SK-N-SH treated with all-trans-retinoic acid at 6 μM for 48 hours (cell line): ENCODE results near the gene LEMD2.

Experiments used
- ATAC-seq: fragments of 200-7000 bp; cut with Tn5 transposase; 3 replicates; pipeline ENCODE4 v1.9.1; 2020; ENCODE audit warnings: mild to moderate bottlenecking, moderate library complexity
- ARNTL ChIP-seq: fragments of 450-650 bp; formaldehyde crosslinking; IDR thresholded peaks from 2 replicates; pipeline ENCODE4 v1.5.0; 2020; ENCODE audit warnings: low read depth, mild to moderate bottlenecking, moderate library complexity, borderline replicate concordance
- BACH2 ChIP-seq: fragments of 250-450 bp; sonication (Bioruptor Pico); IDR thresholded peaks from 2 replicates; pipeline ENCODE4 v1.9.0; 2021; ENCODE audit warnings: mild to moderate bottlenecking, borderline replicate concordance
- CREB5 ChIP-seq: fragments of 250-450 bp; sonication (Bioruptor Pico); IDR thresholded peaks from 2 replicates; pipeline ENCODE4 v1.5.1; 2020; ENCODE audit warnings: low read depth, mild to moderate bottlenecking, moderate library complexity
- CSDC2 ChIP-seq: fragments of 250-450 bp; sonication (Bioruptor Pico); IDR thresholded peaks from 2 replicates; pipeline ENCODE4 v1.5.0; 2020; ENCODE audit warnings: mild to moderate bottlenecking, moderate library complexity
- ESRRG ChIP-seq: fragments of 250-450 bp; sonication (Bioruptor Pico); IDR thresholded peaks from 2 replicates; pipeline ENCODE4 v1.6.1; 2021; ENCODE audit warnings: mild to moderate bottlenecking
- ISL1 ChIP-seq: fragments of 250-450 bp; sonication (Bioruptor Pico); IDR thresholded peaks from 2 replicates; pipeline ENCODE4 v2.1.2; 2022; ENCODE audit warnings: mild to moderate bottlenecking, moderate library complexity
- OSR1 ChIP-seq: fragments of 250-450 bp; sonication (Bioruptor Pico); IDR thresholded peaks from 2 replicates; pipeline ENCODE4 v1.8.0; 2022; ENCODE audit warnings: moderate library complexity, mild to moderate bottlenecking, inconsistent platforms
- PATZ1 ChIP-seq: fragments of 250-450 bp; sonication (Bioruptor Pico); IDR thresholded peaks from 2 replicates; pipeline ENCODE4 v1.8.0; 2020; ENCODE audit warnings: mild to moderate bottlenecking, moderate library complexity, borderline replicate concordance
- PPARA ChIP-seq: fragments of 250-450 bp; sonication (Bioruptor Pico); IDR thresholded peaks from 2 replicates; pipeline ENCODE4 v1.5.0; 2020; ENCODE audit warnings: mild to moderate bottlenecking, borderline replicate concordance
- RARB ChIP-seq: fragments of 250-450 bp; sonication (Bioruptor Pico); IDR thresholded peaks from 2 replicates; pipeline ENCODE4 v1.8.0; 2021; ENCODE audit warnings: mild to moderate bottlenecking, moderate library complexity
- SNAI2 ChIP-seq: fragments of 250-450 bp; sonication (Bioruptor Pico); IDR thresholded peaks from 2 replicates; pipeline ENCODE4 v1.5.0; 2020; ENCODE audit warnings: mild to moderate bottlenecking, moderate library complexity
- TCF4 ChIP-seq: fragments of 250-450 bp; sonication (Bioruptor Pico); IDR thresholded peaks from 2 replicates; pipeline ENCODE4 v1.8.0; 2021; ENCODE audit warnings: mild to moderate bottlenecking, moderate library complexity, borderline replicate concordance
- TOX ChIP-seq: fragments of 250-450 bp; sonication (Bioruptor Pico); IDR thresholded peaks from 2 replicates; pipeline ENCODE4 v1.8.0; 2021; ENCODE audit warnings: mild to moderate bottlenecking, moderate library complexity, borderline replicate concordance
- ZC3H10 ChIP-seq: fragments of 250-450 bp; sonication (Bioruptor Pico); IDR thresholded peaks from 2 replicates; pipeline ENCODE4 v1.5.1; 2021; ENCODE audit warnings: mild to moderate bottlenecking, moderate library complexity
- ZFP3 ChIP-seq: fragments of 250-450 bp; sonication (Bioruptor Pico); IDR thresholded peaks from 2 replicates; pipeline ENCODE4 v1.5.0; 2020; ENCODE audit warnings: mild to moderate bottlenecking, moderate library complexity
- ZFP30 ChIP-seq: fragments of 450-650 bp; formaldehyde crosslinking; IDR thresholded peaks from 2 replicates; pipeline ENCODE4 v1.5.0; 2022; ENCODE audit warnings: mild to moderate bottlenecking, moderate library complexity
- ZNF565 ChIP-seq: fragments of 450-650 bp; formaldehyde crosslinking; conservative IDR thresholded peaks from 2 replicates; pipeline ENCODE4 v1.5.0; 2020; ENCODE audit warnings: low read depth, mild to moderate bottlenecking, moderate library complexity
- ZNF70 ChIP-seq: fragments of 450-650 bp; formaldehyde crosslinking; IDR thresholded peaks from 2 replicates; pipeline ENCODE4 v1.5.0; 2020; ENCODE audit warnings: mild to moderate bottlenecking, moderate library complexity
- ZNF8 ChIP-seq: fragments of 450-650 bp; formaldehyde crosslinking; IDR thresholded peaks from 2 replicates; pipeline ENCODE4 v1.5.0; 2020; ENCODE audit warnings: mild to moderate bottlenecking, moderate library complexity
- TF ChIP-seq, protein P1 (sequence below): fragments of 250-450 bp; sonication (Bioruptor Pico); IDR thresholded peaks from 2 replicates; pipeline ENCODE4 v1.5.1; 2021; ENCODE audit warnings: mild to moderate bottlenecking, moderate library complexity
- TF ChIP-seq, protein P2 (sequence below): fragments of 250-450 bp; sonication (Bioruptor Pico); IDR thresholded peaks from 2 replicates; pipeline ENCODE4 v1.8.0; 2021; ENCODE audit warnings: low read depth, mild to moderate bottlenecking, moderate library complexity, borderline replicate concordance
- TF ChIP-seq, protein P3 (sequence below): fragments of 250-450 bp; sonication (Bioruptor Pico); IDR thresholded peaks from 2 replicates; pipeline ENCODE4 v1.5.0; 2020; ENCODE audit warnings: mild to moderate bottlenecking, moderate library complexity

LEMD2 gene

GRCh38 chr6:33799454-33800113 is 10.7 kb upstream of the LEMD2 start (continued):
- TF ChIP-seq, protein P1, sequence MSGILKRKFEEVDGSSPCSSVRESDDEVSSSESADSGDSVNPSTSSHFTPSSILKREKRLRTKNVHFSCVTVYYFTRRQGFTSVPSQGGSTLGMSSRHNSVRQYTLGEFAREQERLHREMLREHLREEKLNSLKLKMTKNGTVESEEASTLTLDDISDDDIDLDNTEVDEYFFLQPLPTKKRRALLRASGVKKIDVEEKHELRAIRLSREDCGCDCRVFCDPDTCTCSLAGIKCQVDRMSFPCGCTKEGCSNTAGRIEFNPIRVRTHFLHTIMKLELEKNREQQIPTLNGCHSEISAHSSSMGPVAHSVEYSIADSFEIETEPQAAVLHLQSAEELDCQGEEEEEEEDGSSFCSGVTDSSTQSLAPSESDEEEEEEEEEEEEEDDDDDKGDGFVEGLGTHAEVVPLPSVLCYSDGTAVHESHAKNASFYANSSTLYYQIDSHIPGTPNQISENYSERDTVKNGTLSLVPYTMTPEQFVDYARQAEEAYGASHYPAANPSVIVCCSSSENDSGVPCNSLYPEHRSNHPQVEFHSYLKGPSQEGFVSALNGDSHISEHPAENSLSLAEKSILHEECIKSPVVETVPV (CRISPR knock-in tag), result no peak
- TF ChIP-seq ZNF565, result no peak
- TF ChIP-seq ZC3H10 (CRISPR knock-in tag), result no peak
- TF ChIP-seq, all 23 proteins: peak for 0

GRCh38 chr6:33798343-33798848 is 9.5 kb upstream of the LEMD2 start:
- no peak for ATAC-seq
- TF ChIP-seq ISL1 (CRISPR knock-in tag) (no peak), ZNF565 (no peak), ZFP30 (no peak), ARNTL (CRISPR knock-in tag) (no peak), TCF4 (CRISPR knock-in tag) (no peak), TOX (CRISPR knock-in tag) (no peak), ZNF70 (CRISPR knock-in tag) (no peak), RARB (CRISPR knock-in tag) (no peak), CREB5 (CRISPR knock-in tag) (no peak), PATZ1 (no peak), BACH2 (CRISPR knock-in tag) (no peak), ZNF8 (CRISPR knock-in tag) (no peak), ESRRG (no peak), CSDC2 (CRISPR knock-in tag) (no peak), SNAI2 (CRISPR knock-in tag) (no peak), ZFP3 (no peak), OSR1 (no peak), PPARA (CRISPR knock-in tag) (no peak)
- TF ChIP-seq, protein P2, sequence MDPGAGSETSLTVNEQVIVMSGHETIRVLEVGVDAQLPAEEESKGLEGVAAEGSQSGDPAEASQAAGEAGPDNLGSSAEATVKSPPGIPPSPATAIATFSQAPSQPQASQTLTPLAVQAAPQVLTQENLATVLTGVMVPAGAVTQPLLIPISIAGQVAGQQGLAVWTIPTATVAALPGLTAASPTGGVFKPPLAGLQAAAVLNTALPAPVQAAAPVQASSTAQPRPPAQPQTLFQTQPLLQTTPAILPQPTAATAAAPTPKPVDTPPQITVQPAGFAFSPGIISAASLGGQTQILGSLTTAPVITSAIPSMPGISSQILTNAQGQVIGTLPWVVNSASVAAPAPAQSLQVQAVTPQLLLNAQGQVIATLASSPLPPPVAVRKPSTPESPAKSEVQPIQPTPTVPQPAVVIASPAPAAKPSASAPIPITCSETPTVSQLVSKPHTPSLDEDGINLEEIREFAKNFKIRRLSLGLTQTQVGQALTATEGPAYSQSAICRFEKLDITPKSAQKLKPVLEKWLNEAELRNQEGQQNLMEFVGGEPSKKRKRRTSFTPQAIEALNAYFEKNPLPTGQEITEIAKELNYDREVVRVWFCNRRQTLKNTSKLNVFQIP (CRISPR knock-in tag), result no peak
- TF ChIP-seq, protein P3, sequence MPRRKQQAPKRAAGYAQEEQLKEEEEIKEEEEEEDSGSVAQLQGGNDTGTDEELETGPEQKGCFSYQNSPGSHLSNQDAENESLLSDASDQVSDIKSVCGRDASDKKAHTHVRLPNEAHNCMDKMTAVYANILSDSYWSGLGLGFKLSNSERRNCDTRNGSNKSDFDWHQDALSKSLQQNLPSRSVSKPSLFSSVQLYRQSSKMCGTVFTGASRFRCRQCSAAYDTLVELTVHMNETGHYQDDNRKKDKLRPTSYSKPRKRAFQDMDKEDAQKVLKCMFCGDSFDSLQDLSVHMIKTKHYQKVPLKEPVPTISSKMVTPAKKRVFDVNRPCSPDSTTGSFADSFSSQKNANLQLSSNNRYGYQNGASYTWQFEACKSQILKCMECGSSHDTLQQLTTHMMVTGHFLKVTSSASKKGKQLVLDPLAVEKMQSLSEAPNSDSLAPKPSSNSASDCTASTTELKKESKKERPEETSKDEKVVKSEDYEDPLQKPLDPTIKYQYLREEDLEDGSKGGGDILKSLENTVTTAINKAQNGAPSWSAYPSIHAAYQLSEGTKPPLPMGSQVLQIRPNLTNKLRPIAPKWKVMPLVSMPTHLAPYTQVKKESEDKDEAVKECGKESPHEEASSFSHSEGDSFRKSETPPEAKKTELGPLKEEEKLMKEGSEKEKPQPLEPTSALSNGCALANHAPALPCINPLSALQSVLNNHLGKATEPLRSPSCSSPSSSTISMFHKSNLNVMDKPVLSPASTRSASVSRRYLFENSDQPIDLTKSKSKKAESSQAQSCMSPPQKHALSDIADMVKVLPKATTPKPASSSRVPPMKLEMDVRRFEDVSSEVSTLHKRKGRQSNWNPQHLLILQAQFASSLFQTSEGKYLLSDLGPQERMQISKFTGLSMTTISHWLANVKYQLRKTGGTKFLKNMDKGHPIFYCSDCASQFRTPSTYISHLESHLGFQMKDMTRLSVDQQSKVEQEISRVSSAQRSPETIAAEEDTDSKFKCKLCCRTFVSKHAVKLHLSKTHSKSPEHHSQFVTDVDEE (CRISPR knock-in tag), result no peak
